NCI-H82 (cell line): Measurements from ENCODE around the gene PNKP.

Experiments
- DNase-seq: peaks from one replicate; lab custom pipeline; 2025; lab: John Stamatoyannopoulos, UW

Gene PNKP

DNA sequence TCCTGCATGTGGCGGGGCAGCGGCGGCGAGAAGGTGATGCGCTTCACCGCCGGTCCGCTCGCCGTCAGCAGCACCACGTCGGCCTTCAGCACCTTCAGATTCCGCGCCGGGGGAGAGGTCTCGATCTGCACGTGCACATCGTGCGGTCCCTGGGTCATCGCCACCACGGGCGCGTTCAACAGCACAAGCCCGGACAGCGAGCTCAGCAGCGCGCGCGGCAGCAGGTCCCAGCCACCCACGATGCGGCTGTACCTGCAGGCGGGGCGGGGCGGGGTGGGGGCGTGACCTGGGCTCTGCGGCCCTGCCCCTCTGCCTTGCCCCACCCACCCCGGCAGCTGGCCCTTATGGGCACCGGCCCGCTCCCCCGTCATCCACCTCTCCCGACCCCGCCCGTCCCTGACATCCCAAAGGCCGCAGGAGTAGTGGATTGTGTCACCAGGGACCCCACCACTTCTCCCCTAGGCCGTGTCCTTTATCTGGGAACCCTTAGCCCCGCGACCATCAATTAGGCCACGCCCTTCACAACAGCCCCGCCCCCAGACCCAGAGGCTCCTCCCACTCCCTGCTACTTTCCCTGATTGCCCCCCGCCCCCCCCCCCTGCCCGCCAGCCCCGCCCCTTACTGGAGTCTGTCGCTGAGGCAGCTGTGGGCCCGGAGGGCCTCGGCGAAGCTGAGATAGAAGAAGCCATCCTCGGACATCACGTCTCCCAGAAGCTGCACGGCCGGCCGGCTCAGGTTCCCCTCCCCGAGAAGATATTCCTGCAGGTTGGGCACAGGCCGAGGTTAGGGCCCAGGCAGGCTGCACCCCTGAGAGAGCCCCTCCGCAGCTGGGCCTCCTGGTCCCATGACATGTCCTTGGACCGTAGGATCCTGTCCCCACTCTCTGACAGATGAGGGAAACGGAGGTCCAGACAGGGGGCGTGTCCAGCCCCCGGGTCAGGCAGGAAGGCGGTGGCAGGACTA, 23.3 kb upstream of the PNKP start:
- peak; percentile 86 for DNase-seq

DNA sequence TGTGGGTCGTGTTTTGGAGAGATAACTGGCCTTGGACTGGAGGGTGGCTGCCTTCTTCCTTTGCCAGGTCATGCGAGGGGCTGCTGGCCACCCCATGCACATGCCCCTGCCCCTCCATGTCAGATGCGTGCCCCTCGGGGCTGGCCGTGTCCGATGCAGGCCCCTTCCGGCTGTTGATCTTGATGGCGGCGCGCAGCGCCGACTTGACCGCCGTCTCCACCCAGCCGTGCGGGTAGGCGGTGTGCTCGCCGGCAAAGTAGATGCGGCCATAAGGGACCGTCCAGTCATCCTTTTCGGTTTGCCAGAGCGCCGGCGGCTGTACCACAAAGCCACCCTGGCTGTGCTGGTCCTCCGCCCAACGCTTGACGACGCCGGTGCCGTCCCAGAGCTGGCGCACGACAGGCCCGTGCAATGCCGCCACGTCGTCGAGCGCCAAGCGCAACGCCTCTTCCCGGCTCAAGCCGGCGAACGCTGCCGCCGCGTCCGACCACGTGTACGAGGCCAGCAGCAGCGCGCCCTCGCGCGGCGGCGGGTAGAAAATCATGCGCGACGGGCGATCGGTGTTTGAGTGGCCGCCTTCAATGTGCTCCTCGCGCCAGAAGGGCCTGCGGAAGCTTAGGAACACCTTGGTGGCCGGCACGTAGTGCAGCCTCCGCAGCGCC, 22.4 kb upstream of the PNKP start:
- DNase-seq = peak; percentile 85

DNA sequence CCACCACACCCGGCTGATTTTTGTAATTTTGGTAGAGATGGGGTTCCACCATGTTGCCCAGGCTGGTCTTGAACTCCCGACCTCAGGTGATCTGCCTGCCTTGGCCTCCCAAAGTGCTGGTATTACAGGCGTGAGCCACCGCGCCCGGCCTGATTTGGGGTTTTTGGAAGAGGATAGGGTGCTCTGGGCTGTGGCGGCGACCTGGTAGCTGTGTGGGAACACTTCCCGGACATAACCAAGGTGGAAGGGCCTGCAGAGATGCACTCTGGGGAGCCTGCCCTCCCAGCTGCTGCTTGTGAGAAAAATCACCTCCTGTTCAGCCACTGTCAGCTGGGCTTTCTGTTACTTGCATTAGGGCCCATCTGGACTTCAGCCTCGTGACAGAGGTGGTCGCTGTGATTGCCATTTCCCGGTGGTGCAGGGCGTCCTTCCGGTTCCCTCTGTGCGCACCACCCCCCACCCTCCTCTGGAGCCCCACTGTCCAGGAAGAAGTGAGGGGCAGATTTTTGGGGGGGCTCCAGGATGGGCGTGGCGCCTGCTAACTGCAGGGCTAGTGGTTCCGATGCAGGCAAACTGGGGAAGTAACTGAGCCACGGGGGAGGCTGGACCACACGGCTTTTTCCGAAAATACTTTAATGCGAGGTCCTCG, 21.8 kb upstream of the PNKP start:
- peak; percentile 36 for DNase-seq

DNA sequence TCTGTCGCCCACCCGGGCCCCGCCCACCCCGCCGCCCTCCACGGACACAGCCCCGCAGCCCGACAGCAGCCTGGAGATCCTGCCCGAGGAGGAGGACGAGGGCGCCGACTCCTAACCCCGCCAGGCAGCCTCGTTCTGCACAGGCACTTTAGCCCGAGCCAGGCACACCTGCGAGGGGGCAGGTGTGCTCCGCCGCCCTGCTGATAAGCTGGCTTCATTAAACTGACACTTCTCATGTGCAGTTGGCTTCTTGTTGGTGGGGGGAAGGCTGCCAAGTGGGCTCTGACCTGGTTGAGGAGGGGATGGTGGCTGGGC, 21.1 kb upstream of the PNKP start:
- no peak for DNase-seq

DNA sequence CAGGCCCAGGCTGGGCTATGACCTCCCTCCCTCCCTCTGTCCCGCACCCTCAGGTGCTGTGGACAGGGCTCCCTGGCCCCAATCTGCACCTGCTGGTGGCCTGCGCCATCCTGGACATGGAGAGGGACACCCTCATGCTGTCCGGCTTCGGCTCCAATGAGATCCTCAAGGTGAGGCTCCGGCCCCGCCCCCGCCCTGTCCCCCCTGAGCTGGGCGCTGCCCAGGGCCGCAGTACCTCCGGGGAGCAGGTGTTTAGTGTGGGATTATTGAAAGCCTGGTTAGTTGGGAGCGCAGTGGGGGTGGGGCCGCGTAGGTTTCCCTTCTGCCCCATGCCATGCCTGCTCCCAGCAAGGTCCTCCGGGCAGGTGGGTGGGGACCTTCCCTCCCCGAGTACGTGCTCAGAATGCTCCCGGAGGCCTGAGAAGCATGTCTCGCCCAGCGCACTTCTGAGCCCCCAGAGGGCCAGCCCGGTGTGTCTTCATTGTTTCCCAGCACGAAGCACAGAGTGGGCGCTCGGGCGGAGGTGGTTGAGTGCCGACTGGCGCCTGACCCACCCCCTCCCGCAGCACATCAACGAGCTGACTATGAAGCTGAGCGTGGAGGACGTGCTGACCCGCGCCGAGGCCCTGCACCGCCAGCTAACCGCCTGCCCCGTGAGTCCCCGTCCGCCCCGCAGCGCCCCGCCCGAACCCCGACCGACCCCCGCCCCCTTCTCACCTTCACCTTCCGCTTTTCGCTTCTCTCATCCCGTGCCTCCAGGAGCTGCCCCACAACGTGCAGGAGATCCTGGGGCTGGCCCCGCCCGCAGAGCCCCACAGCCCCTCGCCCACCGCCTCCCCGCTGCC, 20.5 kb upstream of the PNKP start:
- DNase-seq = peak; percentile 59

DNA sequence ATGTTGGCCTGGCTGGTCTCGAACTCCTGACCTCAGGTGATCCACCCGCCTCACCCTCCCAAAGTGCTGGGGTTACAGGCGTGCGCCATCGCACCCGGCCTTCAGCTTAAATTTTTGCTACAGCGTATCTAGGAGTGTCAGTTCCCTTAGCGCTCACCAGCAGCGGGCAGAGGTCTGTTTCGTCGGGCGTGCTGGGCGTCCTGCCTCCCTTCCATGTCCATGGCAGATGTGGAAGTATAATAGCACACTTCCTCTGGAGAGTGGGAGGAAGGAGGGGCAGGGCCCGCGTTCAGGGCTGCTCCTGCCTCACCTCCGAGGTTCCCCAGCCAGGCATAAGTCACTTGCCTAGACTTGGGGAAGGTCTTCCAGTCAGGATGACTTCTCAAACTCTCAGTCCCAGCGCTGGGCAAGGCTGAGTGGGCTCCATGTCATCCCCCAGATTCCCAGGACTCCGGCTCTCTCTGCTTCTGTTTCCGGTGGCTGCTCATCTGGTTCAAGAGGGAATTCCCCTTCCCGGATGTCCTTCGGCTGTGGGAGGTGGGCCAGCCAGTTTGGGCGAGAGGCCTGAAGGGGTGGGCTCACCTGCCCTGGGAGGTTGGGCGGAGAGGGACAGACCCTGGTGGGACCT, 19.8 kb upstream of the PNKP start:
- peak; percentile 48 for DNase-seq

DNA sequence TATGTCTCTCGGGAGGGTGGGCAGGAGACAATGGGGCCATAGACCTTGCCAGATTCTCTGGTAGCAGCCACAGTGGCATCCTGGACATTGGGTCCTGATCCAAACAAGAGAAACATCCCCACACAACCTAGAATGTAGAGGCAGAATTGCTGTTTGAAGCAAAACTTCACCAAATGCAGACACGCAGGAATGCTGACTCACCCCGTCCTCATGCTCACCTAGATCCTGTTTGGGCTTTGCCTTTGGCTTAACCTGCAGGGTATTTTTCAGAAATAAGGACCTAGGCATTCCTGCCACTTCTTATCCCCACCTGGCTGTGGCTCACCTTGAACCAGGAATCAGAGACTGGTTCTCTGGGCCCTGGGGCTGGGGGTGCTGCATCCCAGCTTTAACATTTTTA, 17.4 kb upstream of the PNKP start:
- no peak for DNase-seq

GRCh38 chr19:49884109-49884508, 16.7 kb upstream of the PNKP start:
- DNase-seq = no peak

- DNase-seq = no peak
Measured at GRCh38 chr19:49883094-49883493, 15.7 kb upstream of the PNKP start.

DNA sequence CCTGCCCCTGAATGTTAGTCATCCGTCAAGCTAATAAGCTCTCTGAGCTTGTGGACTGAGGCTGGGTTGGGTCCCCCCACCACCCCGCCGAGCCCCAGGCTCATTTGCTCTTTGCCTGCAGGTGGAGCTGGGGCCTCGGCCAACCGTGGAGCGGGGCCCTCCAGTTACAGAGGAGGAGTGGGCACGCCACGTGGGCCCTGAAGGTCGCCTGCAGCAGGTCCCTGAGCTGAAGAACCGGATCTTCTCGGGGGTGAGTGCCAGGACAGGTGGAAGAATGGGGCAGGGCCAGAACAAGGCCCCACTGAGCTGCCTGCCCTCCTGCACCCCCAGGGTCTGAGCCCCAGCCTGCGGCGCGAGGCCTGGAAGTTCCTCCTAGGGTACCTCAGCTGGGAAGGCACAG, 15.3 kb upstream of the PNKP start:
- no peak for DNase-seq

GRCh38 chr19:49881672-49882394, 14.5 kb upstream of the PNKP start:
- DNase-seq = no peak

DNA sequence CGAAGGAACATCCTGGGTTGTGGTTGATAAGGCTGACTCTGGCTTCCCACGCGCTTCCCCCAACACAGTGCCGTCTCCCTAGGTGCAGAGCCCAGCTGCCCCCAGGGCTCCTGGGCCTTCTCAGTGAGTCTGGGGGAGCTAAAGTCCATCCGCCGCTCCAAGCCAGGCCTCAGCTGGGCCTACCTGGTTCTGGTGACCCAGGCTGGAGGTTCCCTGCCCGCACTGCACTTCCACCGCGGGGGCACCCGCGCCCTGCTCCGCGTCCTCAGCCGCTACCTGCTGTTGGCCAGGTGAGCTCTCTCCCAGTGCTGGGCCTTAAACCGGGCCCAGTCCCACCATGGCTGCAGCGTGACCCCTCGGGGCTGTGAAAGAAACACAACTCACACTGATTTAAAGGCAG, 13.8 kb upstream of the PNKP start:
- DNase-seq = no peak

DNA sequence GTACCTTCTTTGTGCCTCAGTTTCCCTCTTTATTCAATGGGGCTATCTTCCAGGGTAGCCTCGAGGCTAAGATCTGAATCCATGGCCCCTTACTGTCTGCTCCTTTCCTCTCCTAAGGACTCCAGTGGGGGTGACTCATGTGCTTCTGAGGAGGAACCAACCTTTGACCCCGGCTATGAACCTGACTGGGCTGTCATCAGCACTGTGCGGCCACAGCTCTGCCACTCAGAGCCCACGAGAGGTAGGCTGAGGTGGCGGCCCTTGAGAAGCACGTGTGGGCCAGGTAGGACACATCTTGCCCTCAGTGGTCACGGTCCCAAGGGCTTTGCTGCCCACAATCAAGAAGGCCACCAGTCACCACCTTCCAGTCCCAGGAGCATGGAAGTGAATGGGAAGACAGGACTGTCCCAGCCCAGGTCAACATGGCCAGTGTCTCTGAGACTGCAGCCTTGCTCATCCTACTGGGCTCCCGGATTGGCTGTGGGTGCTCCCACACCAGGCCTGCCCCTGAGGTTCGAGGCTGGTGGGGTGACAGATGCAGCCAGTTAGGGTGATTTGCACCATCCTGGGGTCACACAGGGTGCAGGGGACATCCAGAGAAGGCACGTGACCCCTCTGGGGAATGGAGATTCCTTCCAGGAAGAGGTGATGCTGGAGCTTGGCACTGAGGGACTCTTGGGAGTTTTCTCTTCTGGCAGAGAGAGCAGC, 12.9 kb upstream of the PNKP start:
- DNase-seq = no peak

GRCh38 chr19:49879243-49879963, 12.0 kb upstream of the PNKP start:
- no peak for DNase-seq

DNA sequence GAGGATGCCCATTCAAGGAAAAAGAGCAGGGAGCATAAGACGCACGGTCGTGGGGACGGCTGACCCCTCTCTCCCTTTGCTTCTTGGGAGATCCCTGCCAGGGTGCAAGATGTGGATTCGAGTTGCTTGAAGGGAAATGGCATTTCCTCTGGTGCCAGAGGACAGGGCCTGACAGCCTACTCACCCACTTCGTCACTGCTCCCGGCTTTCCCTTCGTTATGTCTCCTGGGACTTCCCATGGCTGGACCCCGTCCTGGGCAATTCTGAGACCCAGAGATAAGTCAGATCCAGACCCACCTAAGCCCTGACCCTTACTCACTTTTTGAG, 11.3 kb upstream of the PNKP start:
- no peak for DNase-seq

- peak; percentile 98 for DNase-seq
Measured at GRCh38 chr19:49877879-49878743, 10.7 kb upstream of the PNKP start.

DNA sequence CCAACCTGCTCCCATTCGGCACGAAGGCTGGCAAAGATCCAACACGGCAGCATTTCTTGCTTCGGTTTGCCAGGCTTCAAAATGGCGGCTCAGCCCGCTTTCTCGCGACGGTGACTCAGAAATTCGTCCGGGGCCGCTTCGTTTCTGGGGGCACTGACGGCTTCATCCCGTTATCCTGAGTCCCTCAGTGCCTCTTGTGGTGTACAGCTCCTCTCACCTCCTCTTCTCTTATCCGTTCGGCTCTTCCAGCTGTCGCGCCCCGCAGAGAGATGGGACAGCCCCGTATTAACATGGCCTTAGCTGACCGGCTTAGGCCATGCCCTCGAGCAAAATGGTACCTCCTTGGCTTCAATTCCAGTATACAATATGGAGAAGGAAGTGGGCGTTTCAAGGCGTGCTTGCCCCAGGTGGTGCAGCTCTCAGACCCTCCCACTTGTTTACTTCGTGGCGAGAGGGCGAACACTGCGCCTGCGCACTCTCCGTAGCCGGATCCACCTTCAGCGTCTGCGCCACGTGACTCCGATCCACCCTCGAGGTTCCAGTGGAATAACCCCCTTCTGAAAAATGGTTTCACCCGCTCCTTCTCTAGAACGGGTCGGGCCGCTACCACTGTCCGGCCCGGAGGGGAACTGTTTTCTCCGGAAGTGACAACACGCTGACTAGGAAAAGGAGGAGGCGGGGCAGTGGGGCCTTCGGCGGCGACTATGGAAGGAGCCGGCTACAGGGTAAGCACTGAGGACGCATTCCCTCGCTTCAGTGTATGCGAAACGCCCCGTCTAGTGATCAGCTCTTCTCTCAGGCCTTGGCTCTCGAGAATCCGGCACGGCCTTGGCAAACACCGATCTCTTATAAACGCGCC, 9.9 kb upstream of the PNKP start, which contains the start of the genes AKT1S1 and TBC1D17:
Gene AKT1S1 (minus strand): TSS at position 336 of the 859 bp plus-strand sequence. CDS start 4,060 bp downstream, outside the sequence.
Gene TBC1D17 (plus strand): TSS at position 683 of the 859 bp plus-strand sequence. CDS start 22 bp downstream, at position 705.
- DNase-seq = peak; percentile 100
